ENCODE data around the gene PHF5A.

PHF5A gene, protein sequence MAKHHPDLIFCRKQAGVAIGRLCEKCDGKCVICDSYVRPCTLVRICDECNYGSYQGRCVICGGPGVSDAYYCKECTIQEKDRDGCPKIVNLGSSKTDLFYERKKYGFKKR

DNA sequence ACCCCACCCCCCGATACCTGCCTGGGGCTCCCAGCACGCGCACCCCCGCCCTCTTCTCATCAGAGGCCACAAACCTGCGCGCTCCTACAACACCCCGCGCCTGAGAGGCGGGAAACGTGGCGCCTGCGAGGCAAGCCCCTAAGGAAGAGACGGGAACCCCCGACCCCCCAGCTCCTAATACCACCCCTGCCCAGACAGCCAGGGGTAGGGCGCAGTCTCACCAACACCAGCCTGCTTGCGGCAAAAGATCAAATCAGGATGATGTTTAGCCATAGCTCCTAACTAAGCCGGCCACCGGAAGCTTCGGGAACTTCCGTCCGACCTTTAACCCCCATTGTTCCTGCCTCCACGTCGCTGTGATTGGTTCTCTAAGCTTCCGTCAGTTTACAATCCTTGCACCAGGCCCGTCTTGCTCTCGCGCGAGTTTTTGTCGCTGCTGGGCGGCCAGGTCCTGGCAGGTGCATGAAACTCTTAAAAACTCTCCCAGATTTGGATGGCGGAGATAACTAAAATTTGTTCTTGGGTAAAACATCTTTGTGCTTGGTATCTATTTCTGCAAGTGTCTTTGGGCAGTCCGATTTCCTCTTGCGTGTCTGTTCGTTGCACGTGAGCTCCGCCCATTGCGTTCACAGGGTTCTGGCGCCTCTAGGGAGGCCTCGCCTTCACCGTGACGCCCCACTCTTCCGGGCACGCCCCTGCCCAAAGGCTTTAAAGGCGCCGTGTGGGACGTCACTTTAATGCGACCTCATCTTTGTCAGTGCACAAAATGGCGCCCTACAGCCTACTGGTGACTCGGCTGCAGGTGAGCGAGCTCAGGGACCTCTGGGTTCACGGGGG, at the start of gene PHF5A, which contains the start of gene ACO2:
PHF5A (minus strand) TSS at position 312 of the 837 bp plus-strand sequence; CDS start at position 273, 39 bp downstream.
ACO2 (plus strand) TSS at position 737 of the 837 bp plus-strand sequence; CDS start at position 767, 30 bp downstream.
- DNase-seq = peak; percentile 97

DNA sequence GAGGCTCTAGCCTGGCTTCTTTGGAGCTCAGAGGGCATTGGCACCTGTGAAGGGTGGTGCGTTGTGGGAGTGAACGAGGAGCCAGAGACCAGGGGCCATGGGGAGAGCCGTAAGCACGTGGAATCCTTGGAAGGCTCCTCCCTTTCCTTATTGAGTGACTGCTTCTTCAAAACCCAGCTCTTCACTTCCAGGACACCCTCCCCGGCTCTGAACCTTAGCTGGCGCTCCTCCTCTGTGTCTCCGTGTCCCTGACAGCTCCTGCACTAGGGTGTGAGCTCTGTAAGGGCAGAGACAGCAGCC, 49.5 kb upstream of the PHF5A start:
- no peak for DNase-seq

DNA sequence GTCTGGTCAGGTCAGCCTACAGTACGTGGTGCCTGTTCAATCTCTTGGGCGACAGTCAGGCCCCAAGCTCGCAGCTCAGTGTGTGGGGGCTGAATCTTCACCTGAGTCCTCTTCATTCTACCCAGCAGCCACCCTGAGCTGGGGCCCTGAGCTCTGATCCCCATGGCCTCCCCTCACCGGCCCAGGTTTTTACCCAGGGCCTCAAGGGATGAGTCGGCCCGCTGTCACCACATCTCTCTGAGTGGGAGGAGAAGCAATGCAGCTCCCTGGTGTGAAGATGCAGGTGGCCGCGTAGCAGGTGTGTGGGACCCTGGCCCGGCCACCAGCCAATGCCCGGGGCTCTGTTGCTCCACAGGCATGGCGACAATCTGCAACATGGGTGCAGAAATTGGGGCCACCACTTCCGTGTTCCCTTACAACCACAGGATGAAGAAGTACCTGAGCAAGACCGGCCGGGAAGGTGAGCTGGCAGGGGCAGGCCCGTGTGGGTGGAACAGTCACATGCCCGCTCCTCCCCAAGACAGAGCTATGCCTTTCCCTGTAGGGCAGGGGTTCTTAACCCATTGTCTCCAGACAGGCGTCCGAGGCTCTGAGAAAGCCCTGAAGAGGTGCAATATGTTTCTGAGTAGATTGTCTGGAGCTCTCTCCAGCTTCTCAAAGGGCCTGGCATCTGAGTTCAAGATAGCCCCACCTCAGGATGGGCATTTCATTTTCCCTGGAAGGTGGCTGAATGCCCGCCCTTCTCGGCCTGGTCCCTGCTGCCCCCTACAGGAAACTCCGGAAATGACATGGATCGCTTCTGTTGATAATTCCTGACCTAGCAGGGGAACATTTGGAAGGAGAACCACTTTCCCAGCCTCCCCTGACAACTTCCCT, 48.9 kb upstream of the PHF5A start:
- peak; percentile 67 for DNase-seq

DNA sequence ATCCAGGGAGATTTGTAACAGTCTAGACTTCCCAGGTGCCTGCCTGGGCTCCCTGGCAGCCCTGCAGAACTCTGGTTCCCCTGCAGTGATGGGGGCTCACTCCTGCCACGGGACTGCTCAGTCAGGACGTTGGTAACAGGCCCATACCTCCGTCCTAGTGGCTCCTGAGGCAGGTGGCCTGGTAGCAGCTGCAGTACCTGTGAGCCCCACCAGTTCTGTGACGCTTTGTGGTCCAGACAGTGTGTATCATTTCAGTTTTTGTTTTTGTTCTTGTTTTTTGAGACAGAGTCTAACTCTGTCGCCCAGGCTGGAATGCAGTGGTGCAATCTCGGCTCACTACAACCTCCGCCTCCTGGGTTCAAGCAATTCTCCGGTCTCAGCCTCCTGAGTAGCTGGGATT, 48.0 kb upstream of the PHF5A start:
- DNase-seq = no peak

DNA sequence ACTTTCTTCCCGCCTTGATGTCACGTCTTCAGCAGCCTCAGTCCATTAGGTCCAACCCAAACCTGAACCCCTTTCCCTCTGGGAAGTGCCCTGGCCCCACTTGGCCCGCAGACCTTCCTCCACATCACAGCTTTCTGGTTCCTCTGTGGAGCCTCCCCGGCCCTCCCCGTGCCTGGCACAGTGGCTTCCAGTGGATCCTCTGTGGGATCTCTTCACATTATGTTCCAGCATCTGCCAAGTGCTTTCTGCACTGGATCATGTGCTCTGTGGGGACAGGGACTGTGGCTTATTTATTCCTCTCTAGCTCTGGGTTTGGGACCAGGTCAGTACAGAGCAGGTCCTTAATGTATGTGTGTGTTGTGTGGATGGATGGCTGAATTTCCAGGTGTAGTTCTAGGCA, 44.9 kb upstream of the PHF5A start:
- no peak for DNase-seq

DNA sequence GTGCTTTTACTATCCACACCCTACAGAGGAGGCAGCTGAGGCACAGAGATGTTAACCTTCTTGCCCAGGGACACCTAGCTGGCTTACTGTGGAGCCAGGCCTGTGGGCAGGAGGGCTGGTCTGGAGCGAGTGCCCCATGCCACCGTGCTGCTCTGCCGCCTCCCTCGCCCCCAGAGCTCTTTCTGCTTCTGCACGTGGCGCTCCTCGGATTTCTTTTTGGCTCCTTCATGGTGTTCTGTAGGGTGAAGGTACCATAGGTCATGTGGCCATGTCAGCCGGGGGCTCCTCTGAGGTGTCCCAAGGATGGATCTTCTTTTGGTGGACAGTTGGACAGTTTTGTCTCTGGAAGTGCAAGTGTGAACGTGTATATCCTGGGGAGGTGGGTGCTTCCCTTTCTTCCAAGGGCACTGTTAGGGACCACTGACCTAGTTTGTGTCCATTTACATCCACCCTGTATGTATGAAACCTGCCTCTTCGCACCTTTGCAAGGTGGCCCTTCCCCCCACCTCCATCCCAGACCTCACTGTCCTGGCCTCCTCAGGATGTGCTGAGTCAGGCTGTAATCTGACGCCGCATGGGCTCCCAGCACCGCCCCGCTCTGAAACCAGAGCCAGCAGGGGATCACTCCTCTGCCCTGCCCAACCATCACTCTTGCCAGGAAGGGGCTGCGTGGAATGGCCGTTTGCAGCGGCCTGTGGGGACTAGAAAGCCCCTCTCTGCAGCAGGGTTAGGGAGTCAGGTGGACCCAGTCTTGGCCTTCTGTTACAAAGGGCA, 44.1 kb upstream of the PHF5A start:
- no peak for DNase-seq

DNA sequence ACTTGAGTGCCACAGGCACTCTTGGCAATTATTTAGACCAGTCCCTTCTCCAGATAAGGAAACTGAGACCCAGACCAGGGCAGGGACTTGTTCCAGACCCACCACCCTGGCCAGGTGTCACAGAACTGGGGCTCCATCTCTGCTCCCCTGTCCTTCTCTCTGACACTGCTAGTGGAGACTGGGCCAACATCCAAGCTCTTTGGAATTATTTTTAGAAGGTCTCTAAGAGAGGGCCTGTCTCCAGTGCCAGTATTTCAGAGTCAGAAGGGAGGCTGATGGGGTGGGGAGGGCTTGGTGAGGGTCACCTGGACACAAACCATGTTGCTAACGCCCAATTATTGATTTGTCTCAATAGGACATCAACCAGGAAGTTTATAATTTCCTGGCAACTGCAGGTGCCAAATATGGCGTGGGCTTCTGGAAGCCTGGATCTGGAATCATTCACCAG, 43.1 kb upstream of the PHF5A start:
- DNase-seq = no peak

DNA sequence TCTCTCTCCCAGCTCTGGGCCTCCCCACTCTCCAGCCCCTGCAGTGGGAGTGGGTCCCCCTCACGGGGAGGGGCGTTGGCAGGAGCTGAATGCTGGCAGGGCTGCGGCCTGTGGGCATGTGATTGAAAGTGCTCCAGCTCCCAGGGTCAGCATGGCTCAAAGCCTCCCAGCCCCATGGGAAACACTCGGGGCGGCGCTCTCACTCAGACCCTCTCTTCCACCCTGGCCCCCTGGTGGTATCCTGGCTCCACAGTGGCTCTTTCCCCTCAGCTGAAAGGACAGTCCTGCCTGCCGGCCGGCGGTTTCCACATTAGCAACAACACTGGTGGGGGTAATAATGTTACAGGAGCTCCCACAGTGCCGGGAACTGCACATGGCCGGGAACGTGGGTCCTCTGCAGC, 40.3 kb upstream of the PHF5A start:
- DNase-seq = no peak

DNA sequence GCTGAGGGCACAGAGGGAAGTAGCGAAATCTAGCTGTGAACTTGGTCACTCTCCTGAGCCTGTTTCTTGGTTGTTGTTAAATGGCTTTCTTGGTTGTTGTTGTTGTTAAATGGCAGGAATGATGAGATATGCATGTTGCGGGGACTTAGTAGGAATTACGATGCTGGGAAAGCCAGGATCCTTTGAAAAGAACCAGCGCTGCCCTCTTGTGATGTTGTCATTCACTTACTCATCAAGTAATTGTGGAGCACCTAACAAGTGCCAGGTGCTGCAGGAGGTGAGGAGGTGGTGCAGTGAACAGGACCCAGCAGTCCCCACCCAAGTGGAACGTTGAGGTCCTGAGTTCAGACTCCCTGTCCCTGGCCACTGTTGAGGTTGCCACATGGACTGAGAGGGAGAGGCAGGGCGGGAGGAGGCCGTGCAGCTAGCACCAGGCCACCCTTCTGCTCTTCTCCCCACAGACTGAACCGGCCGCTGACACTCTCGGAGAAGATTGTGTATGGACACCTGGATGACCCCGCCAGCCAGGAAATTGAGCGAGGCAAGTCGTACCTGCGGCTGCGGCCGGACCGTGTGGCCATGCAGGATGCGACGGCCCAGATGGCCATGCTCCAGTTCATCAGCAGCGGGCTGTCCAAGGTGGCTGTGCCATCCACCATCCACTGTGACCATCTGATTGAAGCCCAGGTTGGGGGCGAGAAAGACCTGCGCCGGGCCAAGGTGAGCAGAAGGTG, 39.0 kb upstream of the PHF5A start:
- no peak for DNase-seq

DNA sequence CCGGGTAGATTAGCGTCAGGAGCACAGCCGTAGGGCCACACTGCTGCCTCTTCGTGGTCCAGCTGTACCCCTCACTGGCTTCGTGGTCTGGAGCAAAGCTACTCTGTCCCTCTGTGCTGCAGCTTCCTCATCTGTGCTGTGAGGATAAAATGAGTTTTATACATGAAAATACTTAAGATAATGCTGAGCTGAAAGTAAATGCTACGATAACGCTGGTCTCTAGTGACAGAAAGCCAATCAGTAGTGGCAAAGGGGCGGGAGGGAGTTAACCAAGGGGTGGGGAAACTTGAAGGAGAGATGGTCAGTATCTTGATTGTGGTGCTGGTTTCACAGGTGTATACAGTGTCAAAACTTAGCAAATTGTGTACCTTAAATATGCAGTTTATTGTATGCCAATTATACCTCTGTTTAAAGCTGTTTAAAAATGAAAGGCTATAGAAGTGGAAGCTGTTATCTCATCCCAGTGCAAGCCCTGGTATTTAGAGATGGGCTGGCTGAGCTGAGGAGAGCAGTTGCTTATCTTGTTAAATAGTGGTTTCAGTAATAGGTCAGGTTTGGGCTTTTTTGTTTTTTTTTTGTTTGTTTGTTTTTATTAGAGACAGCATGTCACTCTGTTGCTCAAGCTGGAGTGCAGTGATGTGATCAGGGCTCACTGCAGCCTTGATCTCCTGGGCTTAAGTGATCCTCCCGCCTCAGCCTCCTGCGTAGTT, 37.2 kb upstream of the PHF5A start:
- no peak for DNase-seq

DNA sequence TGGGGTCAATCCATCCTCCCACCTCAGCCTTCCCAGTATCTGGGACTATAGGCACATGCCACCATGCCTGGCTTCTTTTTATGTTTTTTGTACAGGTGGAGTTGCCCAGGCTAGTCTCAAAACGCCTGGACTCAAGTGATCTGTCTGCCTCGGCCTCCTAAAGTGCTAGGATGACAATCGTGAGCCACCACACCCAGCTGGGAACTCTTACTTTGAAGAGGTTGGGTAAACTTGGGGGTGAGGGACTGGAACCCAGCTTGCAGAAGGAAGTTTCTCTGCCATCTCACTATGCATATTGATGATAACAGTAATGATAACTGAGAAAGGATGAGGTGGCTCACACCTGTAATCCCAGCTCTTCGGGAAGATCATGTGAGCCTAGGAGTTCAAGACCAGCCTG, 36.3 kb upstream of the PHF5A start:
- DNase-seq = no peak

DNA sequence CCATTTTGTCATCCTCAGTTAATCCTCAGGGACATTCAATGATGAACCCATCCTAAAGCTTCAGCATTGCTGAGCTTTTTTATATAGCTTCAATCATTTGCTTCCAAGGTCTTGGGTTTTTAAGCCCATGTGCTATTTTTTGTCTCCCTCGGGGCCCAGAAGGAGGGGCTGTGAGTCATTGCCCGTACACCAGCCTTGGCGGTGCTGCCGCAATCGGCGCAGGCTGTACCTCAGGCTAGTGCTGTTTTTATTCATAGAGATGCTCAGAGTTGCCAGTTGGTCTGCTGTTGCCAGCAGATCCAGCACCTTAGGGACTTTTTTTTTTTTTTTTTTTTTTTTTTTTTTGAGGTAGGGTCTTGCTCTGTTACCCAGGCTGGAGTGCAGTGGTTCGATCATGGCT, 35.9 kb upstream of the PHF5A start:
- no peak for DNase-seq

DNA sequence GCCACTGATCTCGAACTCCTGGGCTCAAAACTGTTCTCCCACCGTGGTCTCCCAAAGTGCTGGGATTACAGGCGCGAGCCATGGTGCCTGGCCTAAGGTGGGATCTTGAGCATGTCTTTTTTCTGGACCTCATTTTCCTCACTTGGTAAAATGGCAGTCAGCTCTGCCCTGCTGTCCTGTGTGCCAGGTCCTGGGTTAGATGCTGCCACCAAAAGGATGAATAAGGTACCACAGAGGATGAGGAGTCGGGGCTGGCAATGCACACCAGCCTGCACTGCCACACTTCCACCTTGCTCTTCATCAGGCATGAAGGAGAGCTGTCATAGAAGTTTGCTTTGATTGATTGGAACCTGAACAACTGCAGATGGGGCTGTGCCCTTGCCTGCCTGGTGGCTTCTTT, 32.7 kb upstream of the PHF5A start:
- no peak for DNase-seq

DNA sequence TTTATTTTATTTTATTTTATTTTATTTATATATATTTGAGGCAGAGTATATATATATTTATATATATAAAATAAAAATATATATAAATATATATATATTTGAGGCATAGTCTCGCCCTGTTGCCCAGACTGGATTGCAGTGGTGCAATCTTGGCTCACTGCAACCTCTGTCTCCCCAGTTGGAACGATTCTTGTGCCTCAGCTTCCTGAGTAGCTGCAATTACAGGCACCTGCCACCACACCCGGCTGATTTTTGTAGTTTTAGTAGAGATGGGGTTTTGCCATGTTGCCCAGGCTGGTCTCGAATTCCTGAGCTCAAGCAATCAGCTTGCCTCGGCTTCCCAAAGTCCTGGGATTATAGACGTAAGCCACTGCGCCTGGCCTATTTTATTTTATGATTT, 31.8 kb upstream of the PHF5A start:
- DNase-seq = no peak

DNA sequence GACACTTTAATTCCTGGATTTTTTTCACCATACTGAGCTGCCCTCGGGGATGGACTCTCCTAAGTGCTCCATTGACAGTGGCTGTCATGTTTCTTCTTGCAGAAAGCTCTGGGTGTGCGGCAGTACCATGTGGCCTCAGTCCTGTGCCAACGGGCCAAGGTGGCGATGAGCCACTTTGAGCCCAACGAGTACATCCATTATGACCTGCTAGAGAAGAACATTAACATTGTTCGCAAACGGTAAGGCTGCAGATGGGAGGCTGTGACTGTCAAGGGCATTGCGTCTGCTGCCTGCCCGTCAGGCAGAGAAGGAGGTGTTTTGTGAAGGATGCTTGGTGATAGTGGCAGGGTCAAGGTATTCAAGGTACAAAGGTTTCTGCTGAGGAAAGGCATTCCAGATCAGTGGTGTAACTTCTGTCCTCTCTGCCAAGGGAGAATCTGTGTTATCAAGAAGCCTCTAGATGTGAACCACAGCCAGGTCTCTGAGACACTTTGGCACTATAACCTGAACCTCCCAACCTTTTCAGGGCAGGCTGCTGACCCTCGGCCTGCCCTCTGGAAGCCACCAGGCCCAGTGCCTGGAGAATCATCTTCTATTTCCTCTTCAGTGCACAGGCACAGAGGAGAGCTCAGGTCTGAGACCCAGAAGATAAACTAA, 31.3 kb upstream of the PHF5A start:
- no peak for DNase-seq

DNA sequence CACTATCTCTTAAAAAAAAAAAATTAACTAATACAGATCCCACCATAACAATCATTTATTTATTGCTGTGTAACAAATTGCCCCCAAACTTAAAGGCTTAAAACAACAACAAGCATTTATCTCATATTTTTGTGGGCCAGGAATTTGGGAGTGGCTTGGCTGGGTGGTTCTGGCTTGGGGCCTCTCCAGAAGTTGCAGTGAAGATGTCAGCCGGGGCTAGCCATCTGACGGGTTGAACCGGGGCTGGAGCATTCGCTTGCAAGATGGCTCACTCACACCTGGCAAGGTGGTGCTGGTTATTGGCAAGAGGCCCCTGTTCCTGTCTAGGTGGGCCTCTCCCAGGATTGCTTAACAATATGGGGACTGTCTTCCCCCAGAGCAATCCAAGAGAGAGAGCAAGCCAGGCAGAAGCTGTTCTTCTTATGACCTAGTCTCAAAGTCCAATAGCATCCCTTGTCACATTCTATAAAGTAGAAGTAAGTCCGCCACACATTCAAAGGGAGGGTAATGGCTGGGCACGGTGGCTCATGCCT, 29.9 kb upstream of the PHF5A start:
- DNase-seq = no peak

DNA sequence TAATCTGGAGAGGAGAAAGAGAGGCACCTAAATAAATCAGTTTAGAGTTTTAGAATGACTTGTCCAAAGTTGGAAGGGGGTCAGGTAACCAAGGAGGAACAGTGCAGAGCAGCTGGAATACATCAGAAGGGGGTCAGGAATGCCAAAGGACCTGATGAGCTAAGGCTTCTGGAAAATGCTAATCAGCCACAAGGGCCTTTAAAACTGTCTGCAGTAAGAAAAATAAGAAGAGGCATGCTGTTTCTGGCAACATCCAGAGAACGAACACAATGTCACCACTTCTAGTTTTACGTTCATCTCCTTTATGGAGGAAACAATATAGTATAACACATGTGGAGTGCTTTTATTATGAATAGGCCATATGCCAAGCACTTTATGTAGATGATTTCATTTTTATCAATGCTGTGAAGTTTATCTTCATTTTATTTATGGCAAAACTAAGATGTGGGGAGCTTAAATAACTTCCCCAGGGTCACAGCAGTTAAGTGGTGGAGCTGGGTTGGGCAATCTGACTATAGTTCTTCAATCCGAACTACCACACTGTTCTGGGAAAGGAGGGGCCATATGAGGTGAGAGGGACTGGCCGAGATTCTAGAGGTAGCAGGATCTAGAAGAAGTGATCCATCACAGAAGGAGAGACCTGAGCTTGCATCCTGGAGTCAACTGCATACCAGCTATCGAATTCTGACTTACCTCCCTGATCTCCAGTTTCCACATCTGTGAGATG, 23.0 kb upstream of the PHF5A start:
- no peak for DNase-seq

DNA sequence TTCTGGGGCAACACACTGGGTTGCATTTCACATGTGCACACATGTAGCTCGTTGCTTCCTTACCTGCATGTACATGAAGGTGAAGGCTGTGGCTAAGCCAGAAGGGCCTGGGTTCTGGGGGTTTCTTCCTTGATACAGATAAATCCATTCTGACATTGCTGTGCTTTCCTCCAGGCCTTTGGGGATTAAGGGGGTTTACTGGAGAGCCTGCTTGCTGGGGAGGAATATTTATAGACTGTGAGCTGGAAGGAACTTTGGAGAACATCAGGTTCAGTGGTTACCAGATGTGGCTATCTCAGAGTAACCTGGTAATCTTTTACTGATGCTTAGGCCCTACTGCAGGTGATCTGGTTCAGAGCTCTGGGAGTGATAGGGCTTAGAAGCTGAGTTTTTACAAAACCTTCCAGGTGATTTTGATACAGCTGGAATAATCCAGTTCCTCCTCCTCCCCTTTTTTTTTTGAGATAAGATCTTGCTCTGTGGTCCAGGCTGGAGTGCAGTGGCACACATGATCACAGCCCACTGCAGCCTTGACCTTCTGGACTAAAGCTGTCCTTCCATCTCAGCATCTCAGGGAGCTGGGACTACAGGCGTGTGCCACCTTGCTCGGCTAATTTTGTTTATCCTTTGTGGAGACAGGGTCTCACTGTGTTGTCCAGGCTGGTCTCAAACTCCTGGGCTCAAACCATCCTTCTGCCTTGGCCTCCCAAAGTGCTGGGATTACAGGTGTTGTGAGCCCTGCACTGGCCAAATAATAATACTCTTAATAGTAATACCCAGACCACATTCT, 20.3 kb upstream of the PHF5A start:
- DNase-seq = no peak

DNA sequence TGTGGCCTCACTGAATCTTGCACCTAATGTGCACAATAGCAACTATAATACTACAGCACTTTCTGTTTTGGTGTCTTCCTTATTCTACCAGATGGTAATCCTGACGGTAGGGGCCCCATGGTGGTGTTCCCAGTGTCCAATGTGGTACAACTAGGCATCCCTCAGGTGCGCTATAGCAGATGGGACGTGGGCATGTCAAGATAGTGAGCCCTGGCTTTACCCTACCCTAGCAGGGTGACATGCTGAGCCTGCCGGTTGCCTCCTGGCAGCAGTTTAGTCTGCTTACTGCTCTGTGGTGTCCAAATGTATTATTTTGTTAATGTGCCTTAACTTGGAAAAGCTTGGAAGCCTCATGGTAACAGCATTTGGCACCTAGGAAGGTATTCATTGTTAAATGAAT, 19.6 kb upstream of the PHF5A start:
- no peak for DNase-seq
